Measurements from ENCODE around the gene SPINK8. TPM values are rescaled to one million over a fixed set of nuclear protein-coding genes. Genes with fewer than 3 reads are reported as not detected.

The SPINK8 gene
- total RNA-seq, 1 experiment from 2014 or later = not detected

DNA sequence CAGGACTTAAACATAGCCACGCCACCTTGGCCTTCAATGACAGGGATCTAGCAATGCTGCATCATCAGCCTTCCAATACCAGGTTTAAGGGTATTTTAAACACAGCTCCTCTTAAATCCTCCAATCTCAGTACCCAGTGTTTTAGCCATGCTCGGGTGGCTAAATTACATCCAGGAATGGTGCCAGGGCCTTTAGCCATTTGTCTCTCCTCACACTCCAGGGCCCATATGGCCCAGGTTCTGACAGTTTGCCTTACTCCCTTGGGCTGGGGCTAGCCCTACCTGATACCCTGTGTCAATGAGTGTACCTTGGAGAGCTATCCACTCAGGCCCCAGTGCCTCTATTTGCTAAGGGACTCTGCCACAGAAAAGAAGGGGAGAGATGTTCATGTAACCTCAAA is 63.2 kb downstream of the SPINK8 start:
- peaks cover 0 to 6% of the 10 kb centered on the region in 2 experiments; a peak in 1 of 4 replicates for H3K4me1 ChIP-seq (ENCODE audit: control insufficient read depth in 1 of 2, insufficient read depth in 2 of 2, low read length in 2 of 2)
- ChIA-PET RAD21 (ENCODE audit: low non-redundant PET in 1 of 2, low total read pairs in 2 of 2, uncharacterized antibody in 2 of 2, unreplicated experiment in 2 of 2) (interaction anchor here in 1 of 2 experiments (0.5 to 0.6 kb wide), 2 partner anchors 27 to 94 kb away, joined by 3 to 4 read pairs; no protein-coding TSS in a partner anchor), CTCF (interaction anchor here (1.3 to 2.7 kb wide), 2 partner anchors 166 kb away, joined by 8 to 32 read pairs; no protein-coding TSS in a partner anchor), POLR2A (no interaction called here)
- DNase-seq (ENCODE audit: low read depth, low spot score) (no peak), ATAC-seq (no peak)
- no peaks in the 10 kb centered on the region for H3K27me3 ChIP-seq (ENCODE audit: insufficient read depth, low read length)
- intact Hi-C loops (cut with micrococcal nuclease) = no loop called here
- no peak overlapping the region for H3K4me2 ChIP-seq (ENCODE audit: low read length)
- H3K27ac ChIP-seq (ENCODE audit: low read depth, low read length) = no peak overlapping the region
- H3K79me2 ChIP-seq (ENCODE audit: insufficient read depth, low read length) = no peaks in the 10 kb centered on the region
- H3K9ac ChIP-seq (ENCODE audit: low read length) = no peak overlapping the region
- TF ChIP-seq EZH2phosphoT487 (IDR thresholded peaks at IDR 0.05; ENCODE audit: borderline replicate concordance) (no peak), EZH2 (IDR thresholded peaks at IDR 0.05) (no peak), SRF (IDR thresholded peaks at IDR 0.05; ENCODE audit: low read depth) (no peak), REST (IDR thresholded peaks at IDR 0.05; ENCODE audit: low read depth) (no peak), TCF7L2 (IDR thresholded peaks at IDR 0.05; ENCODE audit: borderline replicate concordance, extremely low read depth, insufficient read depth, insufficient read length) (no peak), EGR1 (IDR thresholded peaks at IDR 0.05; ENCODE audit: low read depth) (no peak), SP1 (IDR thresholded peaks at IDR 0.05; ENCODE audit: low read depth) (no peak), CTCF (IDR thresholded peaks at IDR 0.05 in 2 of 3, conservative IDR thresholded peaks at IDR 0.05 in 1 of 3; ENCODE audit: borderline replicate concordance in 1 of 3, insufficient read depth in 1 of 3, low read depth in 2 of 3, low read length in 2 of 3) (no peak), ZNF274 (IDR thresholded peaks at IDR 0.05; ENCODE audit: low read depth, low read length) (no peak), CEBPB (IDR thresholded peaks at IDR 0.05; ENCODE audit: low read depth) (no peak), FOSL1 (IDR thresholded peaks at IDR 0.05; ENCODE audit: low read depth) (no peak), MAX (IDR thresholded peaks at IDR 0.05) (no peak), POLR2A (IDR thresholded peaks at IDR 0.05; ENCODE audit: borderline replicate concordance, extremely low read depth, insufficient read depth, insufficient read length) (no peak)
- H3K36me3 ChIP-seq (ENCODE audit: control insufficient read depth in 1 of 2, insufficient read depth in 2 of 2, low read length in 2 of 2) = peaks cover 8 to 22% of the 10 kb centered on the region in 2 experiments; a peak in 3 of 4 replicates
- no peak overlapping the region for H3K4me3 ChIP-seq (replicated peaks in 1 of 2; ENCODE audit: low read depth in 1 of 2, low read length in 2 of 2)
- H4K20me1 ChIP-seq (ENCODE audit: insufficient read depth) = no peaks in the 10 kb centered on the region
- H3K9me3 ChIP-seq (ENCODE audit: control insufficient read depth in 1 of 2, insufficient read depth in 1 of 2, low read depth in 1 of 2, low read length in 2 of 2) = no peaks in the 10 kb centered on the region
- H3K9me2 ChIP-seq (ENCODE audit: insufficient read depth) = no peaks in the 10 kb centered on the region
- BruUV-seq (replicated peaks) = no TSS peak
- H2AFZ ChIP-seq (ENCODE audit: low read depth, low read length, poor library complexity, severe bottlenecking) = no peak overlapping the region
